HG03469 (cell line): ENCODE results near the gene RNFT2.
"Not testable (repeated sequence)": the region's sequence is repeated elsewhere in the genome, so short reads cannot be mapped to it uniquely, and the experiment has no call there.

Source experiments
- ATAC-seq: cut with Tn5 transposase; IDR thresholded peaks from one replicate; pipeline ENCODE4 v1.9.1; 2021; ENCODE audit warnings: mild to moderate bottlenecking, moderate library complexity, moderate number of reproducible peaks; ENCODE audit not compliant: unreplicated experiment

Gene RNFT2

GRCh38 chr12:116789562-116789961, 51.4 kb downstream of the RNFT2 start:
- ATAC-seq: not testable (repeated sequence)

DNA sequence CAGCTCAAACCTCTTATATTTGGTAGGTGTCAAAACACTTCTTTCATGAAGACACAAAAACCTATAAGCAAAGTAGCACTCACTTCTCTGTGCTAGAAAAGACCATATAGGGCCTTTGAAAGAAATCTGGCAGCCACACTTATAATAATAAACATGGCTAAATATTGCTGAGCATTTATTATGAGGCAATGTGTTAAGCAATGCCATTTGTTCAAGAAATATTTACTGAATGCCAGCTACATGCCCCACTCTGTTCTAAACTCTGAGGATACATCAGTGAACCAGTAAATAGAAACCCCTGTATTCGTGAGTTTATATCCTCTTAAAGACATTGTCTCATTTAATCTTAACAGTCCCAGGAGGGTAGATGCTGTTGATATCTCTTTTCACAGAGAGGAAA, 52.0 kb downstream of the RNFT2 start:
- ATAC-seq: no peak

DNA sequence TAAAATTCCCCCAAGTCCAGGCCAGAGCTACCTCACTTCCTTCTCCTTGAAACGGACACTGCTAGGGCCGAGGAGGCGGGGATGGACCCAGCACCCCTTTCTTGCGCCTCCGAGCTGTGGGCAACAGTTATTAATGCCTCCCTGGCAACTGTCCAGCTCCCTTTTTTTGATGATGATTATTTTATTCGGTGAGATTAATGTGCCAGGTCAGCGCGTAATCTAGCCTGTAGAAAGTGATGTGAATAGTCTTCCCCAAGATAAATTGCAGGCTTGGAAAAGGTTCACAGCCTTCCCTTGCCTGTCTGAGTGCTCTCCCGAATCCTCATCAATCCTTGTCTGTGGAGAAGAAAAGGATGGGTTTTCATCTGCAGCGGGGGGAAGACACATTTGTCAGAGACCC, 54.3 kb downstream of the RNFT2 start:
- no peak for ATAC-seq

GRCh38 chr12:116794725-116795124, 56.6 kb downstream of the RNFT2 start:
- ATAC-seq: no peak

DNA sequence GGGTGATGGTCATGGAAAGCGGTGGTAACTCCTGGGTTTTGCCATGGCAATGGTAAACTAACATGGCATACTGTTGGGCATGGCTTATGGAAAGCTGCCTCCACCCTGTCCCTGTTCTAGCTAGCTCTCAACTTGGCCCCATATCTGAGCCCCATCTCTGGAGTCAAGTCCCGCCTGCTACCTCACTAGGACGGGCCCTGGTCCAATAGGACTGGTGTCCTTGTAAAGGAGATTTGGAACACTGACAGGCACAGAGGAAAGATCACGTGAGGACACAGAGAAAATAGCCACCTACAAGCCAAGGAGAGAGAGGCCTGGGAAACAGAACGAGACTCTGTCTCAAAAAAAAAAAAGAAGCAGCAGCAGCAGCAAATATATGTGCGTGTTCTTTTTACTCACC, 59.8 kb downstream of the RNFT2 start:
- ATAC-seq: no peak

DNA sequence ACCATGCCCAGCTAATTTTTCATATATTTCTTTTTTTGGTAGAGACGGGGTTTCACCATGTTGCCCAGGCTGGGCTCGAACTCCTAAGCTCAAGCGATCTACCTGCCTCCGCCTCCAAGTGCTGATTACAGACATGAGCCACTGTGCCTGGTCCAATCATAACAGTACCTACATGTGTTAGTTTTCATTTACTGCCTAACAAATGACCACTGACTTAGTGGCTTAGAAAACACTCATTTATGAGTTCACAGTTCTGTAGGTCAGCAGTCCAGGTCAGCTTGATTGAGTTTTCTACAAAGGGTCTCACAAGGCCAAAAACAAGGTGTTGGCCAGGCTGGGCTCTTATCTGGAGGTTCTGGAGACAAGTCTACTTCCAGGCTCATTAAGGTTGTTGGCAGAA, 60.6 kb downstream of the RNFT2 start:
- ATAC-seq: no peak

- ATAC-seq: no peak
Measured at GRCh38 chr12:116799955-116800354, 61.8 kb downstream of the RNFT2 start.

DNA sequence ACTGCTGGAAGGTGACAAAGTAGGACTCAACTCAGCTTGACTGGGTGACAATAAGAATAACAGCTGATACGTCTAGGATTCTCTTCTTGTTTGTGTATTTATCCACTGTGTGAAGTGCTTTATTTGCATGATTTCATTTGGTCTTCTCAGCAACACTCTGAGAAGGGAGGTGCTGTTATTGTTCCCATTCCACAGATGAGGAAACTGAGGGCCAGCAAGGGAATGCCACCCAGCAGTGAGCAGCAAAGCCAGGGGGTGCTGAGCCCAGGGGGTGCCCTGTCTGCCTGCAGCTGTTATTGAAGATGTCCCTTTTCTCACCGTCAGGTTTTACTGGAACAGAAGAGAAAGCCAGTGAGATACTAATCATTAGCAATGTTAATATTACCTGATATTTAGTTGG, 62.8 kb downstream of the RNFT2 start:
- ATAC-seq: no peak

DNA sequence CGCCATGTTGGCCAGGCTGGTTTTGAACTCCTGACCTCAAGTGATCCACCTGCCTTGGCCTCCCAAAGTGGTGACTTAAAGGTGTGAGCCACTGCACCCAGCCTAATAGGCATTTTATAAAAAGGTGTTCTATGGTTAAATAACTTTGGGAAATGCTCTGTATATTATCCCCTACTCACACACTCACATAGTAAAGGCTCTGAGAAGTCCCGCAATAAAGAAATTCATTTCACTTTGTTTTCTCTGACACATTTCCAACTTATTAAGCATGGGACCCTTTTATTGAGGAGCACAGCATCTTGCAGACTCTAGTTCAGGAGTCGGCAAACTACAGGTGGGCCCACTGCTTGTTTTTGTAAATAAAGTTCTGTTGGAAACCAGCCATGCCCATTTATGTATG, 63.9 kb downstream of the RNFT2 start:
- ATAC-seq: no peak

DNA sequence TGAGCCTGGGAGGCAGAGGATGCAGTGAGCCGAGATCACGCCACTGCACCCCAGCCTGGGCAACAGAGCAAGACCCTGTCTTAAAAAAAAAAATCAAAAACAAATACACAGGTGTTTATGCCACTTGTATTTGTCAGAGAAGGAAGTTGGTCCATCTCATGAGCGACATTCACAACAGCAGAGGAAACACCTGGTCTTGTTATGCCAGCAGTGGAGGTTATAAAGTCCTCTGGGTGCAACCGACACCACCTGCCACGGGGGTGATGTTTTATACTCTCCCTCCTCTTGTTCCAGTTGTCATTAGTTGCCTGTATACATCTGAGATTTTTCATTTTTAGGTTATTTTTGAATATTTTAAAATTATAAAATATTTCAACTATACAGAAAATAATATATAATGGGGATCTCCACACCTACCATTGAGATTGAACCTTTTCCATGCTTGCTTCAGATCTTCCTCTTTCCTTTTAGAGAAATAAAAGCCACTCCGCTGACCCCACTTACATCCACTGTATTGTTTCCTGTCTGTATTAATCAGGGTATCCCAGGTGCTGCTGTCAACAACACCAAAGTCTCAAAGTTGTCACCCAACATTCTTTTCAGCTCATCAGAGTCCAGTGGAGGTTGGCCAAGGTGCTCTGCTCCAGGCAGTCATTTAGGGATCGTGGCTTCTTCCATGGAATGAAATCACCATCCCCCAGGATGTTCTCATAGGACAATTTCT, 65.1 kb downstream of the RNFT2 start:
- ATAC-seq: no peak

DNA sequence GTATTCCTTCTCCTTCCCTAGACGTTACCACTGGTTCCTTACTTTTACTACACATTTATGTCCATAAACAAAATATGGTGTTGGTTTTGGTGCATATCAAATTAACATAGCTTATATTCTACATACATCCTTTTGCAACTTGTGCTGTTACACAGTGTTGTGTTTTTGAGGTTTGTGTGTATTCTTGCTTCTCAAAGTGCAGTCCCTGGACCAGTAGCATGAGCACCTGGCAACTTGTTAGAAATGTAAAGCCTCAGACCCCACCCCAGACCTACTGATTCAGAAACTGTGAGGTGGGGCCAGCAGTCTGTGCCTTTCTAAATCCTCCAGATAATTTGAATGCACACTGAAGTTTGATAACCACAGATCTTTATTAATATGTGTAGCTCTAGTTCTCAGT, 65.9 kb downstream of the RNFT2 start:
- ATAC-seq: no peak

DNA sequence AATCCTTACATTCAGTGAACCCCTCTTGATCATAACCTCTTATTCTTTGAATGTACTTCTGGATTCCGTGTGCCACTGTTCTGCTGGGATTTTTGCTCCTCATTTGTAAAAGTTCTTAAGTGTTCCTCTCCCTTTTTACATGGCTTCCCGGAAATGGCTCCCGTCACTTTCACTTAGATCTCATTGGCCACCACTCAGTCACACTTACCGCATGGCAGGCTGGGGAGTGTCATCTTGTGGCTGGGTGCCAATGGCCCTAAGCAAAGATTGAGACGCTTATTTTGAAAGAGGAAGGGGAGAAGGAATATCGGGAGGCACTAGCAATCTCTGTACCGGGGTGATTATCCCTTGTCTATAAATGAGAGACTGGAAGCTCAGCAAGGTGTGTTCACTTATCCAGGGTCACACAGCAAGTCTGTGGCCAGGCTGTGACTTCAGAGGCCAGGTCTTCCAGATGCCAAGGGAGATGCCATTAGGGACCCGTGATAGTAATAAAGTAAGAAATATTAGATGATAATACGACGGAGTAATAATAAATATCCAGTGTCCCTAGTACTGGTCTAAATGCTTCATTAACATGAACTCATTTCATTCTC, 68.8 kb downstream of the RNFT2 start:
- ATAC-seq: no peak

DNA sequence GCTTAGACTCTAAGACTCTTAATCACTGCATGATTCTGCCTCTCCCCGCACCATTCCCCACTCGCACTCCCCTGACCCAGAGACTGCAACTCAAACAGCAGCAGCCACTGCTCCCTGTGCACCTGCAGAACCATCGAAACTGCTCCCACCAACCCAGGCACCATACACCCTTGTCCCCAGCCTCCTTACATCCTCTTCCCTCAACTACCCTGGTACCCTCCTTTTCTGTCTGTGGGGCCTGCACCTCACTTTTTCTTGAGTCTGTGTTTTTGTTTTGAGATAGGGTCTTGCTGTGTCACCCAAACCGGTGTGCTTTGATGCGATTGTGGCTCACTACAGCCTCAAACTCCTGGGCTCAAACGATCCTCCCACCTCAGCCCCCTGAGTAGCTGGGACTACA, 69.4 kb downstream of the RNFT2 start:
- ATAC-seq: no peak

- no peak for ATAC-seq
Measured at GRCh38 chr12:116808113-116809105, 70.3 kb downstream of the RNFT2 start.

DNA sequence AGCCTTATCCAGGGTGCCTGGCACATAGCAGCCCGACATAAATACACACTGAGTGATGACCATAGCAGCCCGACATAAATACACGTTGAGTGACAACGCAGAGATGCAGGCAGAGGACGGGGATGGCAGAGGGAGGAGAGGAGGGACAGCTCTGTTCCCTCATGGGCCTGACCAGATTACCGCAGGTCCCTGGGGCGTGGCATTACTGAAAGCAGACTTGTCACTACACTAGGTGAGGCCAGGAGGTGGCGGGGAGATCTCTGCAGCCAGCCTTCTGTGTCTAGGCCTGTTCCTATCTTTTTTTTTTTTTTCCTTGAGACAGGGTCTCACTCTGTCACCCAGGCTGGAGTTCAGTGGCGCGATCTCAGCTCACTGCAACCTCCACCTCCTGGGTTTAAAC, 74.1 kb downstream of the RNFT2 start:
- ATAC-seq: no peak

GRCh38 chr12:116813271-116814041, 75.3 kb downstream of the RNFT2 start:
- ATAC-seq: no peak

DNA sequence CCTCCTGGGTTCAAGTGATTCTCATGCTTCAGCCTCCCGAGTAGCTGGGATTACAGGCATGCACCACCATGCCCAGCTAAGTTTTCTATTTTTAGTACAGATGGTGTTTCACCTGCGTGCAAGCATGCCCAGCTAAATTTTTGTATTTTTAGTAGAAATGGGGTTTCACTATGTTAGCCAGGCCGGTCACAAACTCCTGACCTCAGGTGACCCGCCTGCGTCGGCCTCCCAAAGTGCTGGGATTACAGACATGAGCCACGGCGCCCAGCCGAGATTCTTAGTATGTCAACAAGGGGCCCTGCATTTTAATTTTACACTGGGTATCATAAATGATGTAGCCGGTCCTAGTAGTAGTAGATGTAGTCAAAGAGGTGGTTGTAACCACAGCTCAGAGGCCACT, 76.7 kb downstream of the RNFT2 start:
- not testable (repeated sequence) for ATAC-seq

DNA sequence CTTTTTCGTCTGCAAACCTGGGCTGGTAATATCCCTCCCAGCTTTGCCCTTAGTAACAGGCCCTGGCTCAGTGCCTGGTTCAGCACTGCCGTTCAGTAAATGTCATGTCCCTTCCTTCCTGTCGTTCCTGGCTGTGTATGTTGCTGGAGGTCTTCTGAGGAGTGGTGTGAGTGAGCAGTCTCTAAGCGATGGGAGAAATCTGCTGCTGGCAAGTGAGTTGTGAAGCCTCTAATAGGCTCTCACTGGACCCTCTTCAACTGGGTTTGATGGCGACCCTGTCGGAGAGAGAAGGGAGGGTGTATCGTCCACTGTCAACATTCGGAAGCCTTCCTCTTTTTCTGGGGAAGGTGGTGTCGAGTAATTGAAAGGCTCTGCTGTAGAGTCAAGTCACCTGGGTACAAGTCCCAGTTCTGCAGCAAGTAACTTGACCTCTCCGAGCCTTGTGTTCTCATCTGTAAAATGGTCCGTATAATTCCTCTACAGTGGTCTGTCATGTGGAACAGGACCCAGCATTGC, 80.3 kb downstream of the RNFT2 start:
- ATAC-seq: no peak

DNA sequence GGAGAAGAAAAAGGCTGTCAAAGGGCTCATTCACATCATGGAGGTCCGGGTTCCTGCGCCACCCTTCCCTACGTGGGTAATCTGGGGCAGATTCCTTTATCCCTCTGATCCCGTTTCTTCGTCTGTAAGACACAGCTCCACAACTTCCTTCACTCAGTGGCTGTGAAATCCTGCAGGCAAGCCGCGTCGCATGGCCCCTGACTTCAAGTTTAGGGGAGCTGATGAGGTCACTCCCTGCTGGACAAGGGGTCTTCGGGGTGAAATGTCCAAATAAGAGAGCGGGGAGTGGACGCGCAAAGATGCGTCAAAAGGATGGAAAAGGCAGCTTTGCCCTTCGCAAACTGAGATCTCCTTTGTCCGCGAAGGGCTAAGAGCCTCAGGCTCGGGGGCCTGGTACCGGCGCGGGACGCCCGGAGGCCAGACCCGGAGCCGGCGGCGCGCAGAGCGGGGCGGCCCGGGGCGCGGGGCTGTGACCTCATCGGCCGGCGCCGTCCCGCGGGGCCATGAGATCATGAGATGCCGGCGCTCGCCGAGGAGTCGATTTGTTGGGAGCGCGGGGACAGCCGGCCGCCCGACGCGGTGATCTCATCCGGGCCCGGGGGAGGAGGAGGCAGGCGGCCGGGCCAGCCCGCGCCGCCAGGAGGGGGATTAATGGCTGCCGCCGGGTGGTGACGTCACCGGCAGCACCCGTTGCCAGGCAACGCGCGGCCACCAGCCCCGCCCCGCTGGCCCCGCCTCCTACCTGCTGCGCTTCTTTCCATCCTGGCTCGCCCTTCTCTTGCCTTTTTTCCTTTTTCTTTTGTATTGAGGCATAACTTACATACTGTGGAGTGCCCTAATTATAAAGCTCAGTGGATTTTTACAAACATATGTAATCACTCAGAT, 81.1 kb downstream of the RNFT2 start:
- peak; percentile 68 for ATAC-seq
